AG04450 (cell line): Measurements from ENCODE around the gene KLHDC4. TPM values are rescaled to one million over a fixed set of nuclear protein-coding genes. Genes with fewer than 3 reads are reported as not detected.

Experiments
- CTCF ChIA-PET: fragments of 300-600, 350-600 bp; formaldehyde crosslinking; extraction: SDS; loops from one replicate; lab custom pipeline; 2022; ENCODE audit warnings: antibody characterized with exemption, inconsistent platforms; lab: Charles Lee
- POLR2A ChIA-PET: fragments of 350-600 bp; formaldehyde crosslinking; extraction: SDS; loops from one replicate; lab custom pipeline; 2021; ENCODE audit warnings: antibody characterized with exemption, inconsistent platforms; lab: Yijun Ruan, JAX
- DNase-seq: peaks from one replicate; pipeline ENCODE4 v3.0.0-alpha.2; 2011; ENCODE audit warnings: low read depth, low spot score
- H3K27ac ChIP-seq: one replicate; pipeline ENCODE4 v1.5.1; 2012; ENCODE audit warnings: low read depth, low read length, control low read depth
- H3K27me3 ChIP-seq: one replicate; pipeline ENCODE4 v1.6.0; 2012; ENCODE audit warnings: low read length; ENCODE audit not compliant: control insufficient read depth, insufficient read depth
- H3K4me3 ChIP-seq: 2 replicates; pipeline ENCODE4 v1.5.1; 2011; ENCODE audit warnings: mild to moderate bottlenecking, low read depth, low read length, control low read depth
- H3K9me3 ChIP-seq: 2 replicates; pipeline ENCODE4 v1.5.1; 2012; ENCODE audit warnings: low read length; ENCODE audit not compliant: control insufficient read depth, insufficient read depth
- CTCF ChIP-seq: IDR thresholded peaks from 2 replicates; pipeline ENCODE4 v1.5.1; 2011; ENCODE audit warnings: low read depth, low read length, control low read depth, inconsistent platforms
- polyA plus RNA-seq: library from polyadenylated mRNA; depleted of rRNA; stranded (reverse); fragments of >200 nt; gene quantifications from 2 replicates; pipeline ENCODE4 v1.2.3, GENCODE V29; 2011

Gene KLHDC4
- polyA plus RNA-seq, 1 experiment: 9.9 TPM

- ChIA-PET CTCF (interaction anchor here (1.0 kb wide), 1 partner anchor 11 kb away, joined by 5 read pairs; no protein-coding TSS in a partner anchor), POLR2A (no interaction called here)
- no peak for DNase-seq
- Histone ChIP-seq H3K4me3 (no peak overlapping the region), H3K9me3 (peaks cover 4% of the 10 kb centered on the region; the same call in 1 of the 2 replicates), H3K27ac (no peak overlapping the region), H3K27me3 (peaks cover 15% of the 10 kb centered on the region)
- no peak for TF ChIP-seq CTCF
Observed at GRCh38 chr16:87690911-87691685, 74.7 kb downstream of the KLHDC4 start.

GRCh38 chr16:87689956-87690465 lies 75.8 kb downstream of the KLHDC4 start:
- Histone ChIP-seq H3K27ac (no peak overlapping the region), H3K9me3 (peaks cover 4% of the 10 kb centered on the region; the same call in 1 of the 2 replicates), H3K4me3 (no peak overlapping the region), H3K27me3 (peaks cover 24% of the 10 kb centered on the region)
- DNase-seq: no peak
- ChIA-PET CTCF (interaction anchor here (1.0 kb wide), 1 partner anchor 12 kb away, joined by 5 read pairs; no protein-coding TSS in a partner anchor), POLR2A (no interaction called here)
- no peak for TF ChIP-seq CTCF

DNA sequence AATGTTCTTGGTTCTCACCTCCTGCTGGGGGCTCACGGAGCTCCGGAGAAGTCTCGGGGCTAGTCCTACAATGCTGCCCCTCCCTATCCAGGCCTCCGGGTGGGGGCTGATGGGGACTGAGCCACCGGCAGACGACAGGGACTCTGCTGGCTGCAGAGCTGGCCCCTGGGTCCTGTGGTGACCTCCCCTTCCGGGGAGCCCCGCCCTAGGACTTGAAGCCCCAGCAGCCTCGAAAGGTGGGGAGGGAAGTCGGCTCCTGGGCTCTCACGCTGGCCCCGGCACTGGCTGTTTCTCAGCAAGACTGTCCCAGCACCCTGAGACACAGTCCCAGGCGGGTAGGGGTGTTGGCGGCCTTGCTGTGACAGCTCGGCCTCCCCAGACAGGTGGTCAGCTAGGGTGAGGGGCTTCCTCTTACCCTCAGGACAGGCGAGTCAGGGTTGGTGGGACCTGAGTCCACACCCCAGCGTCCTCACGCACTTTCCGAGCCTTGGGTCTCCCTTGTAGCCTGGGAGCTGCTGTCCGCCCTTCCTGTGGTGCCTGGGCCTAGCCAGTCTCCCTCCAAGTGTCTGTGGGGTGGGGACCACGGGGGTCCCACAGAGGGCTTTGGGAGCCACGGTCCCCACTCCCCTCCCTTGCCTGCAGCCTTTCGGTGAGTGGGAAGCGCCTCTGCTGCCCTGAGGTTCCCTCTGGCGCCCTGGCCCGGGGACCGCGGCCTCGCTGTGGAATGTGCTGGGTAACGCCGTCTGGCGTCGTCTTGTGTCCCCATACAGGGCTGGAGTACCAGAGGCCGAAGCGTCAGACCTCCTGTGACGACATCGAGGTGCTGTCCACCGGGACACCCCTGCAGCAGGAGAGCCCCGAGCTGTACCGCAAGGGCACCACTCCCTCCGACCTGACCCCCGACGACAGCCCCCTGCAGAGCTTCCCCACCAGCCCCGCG lies 76.6 kb downstream of the KLHDC4 start:
- ChIA-PET CTCF (no interaction called here), POLR2A (no interaction called here)

GRCh38 chr16:87687998-87688529 lies 77.7 kb downstream of the KLHDC4 start:
- H3K4me3 ChIP-seq: no peak overlapping the region
- H3K27me3 ChIP-seq: peaks cover 26% of the 10 kb centered on the region
- peaks cover 4% of the 10 kb centered on the region; the same call in 1 of the 2 replicates for H3K9me3 ChIP-seq
- no peak overlapping the region for H3K27ac ChIP-seq
- ChIA-PET POLR2A (no interaction called here), CTCF (no interaction called here)
- no peak for TF ChIP-seq CTCF
- no peak for DNase-seq

More for the DNA sequence above, 76.6 kb downstream of the KLHDC4 start:
- no peak for DNase-seq
- H3K27ac ChIP-seq: no peak overlapping the region
- peaks cover 24% of the 10 kb centered on the region for H3K27me3 ChIP-seq
- peaks cover 4% of the 10 kb centered on the region; the same call in 1 of the 2 replicates for H3K9me3 ChIP-seq
- TF ChIP-seq CTCF: no peak
- H3K4me3 ChIP-seq: no peak overlapping the region
